Gastroesophageal sphincter (tissue), 3 donors: ENCODE results near the gene DEK.

Experiments
- CTCF ChIP-seq, 4 experiments: fragments of 200-600 bp in 2 of 4; fragments of 450-650 bp in 2 of 4; sonication (generic) in 1 of 4; IDR thresholded peaks; one replicate each; pipeline ENCODE4 v1.5.1; 2017 to 2019; ENCODE audit warnings: antibody characterized with exemption in 4 of 4, mild to moderate bottlenecking in 2 of 4, moderate library complexity in 2 of 4
- EP300 ChIP-seq: sonication (generic); formaldehyde crosslinking; IDR thresholded peaks from one replicate; pipeline ENCODE4 v1.6.1; 2017; ENCODE audit warnings: antibody characterized with exemption, mild to moderate bottlenecking

DNA sequence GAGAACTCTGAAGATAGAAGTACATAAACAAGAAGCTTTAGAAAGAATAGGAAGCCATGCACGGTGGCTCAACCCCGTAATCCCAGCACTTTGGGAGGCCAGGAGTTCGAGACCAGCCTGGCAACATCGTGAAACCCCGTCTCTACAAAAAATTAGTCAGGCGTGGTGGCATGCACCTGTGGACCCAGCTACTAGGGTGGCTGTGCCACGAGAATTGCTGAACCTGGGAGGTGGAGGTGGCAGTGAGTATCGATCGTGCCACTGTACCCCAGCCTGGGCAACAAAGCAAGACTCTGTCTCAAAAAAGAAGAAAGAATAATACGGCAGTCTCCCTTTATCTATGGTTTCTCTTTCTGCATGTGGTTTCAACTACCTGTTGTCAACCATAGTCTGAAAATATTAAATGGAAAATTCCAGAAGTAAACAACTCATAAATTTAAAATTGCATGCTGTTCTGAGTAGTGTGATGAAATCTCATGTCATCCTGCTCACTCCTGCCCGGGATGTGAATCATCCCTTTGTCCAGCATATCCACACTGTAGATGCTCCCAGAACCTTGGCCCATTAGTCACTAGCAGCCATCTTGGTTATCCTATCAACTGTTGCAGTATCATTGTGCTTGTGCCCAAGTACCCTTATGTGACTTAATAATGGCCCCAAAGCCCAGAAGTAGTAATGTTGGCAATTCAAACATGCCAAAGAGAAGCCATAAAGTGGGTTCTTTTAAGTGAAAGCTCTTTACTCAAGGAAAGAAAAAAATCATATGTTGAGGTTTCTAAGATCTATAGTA, 22.1 kb downstream of the DEK start:
- no peak for TF ChIP-seq CTCF (IDR thresholded peaks at IDR 0.05)
- no peak for TF ChIP-seq EP300
